PC-9 (cell line): Measurements from ENCODE around the gene SAMM50. TPM values are rescaled to one million over a fixed set of nuclear protein-coding genes. Genes with fewer than 3 reads are reported as not detected.
A peak's percentile ranks its signal among the peaks of the same experiment; 100 is the strongest.

Source experiments
- BruUV-seq: library from RNA; stranded (reverse); fragments of 400-500 nt; replicated peaks from 2 replicates; lab custom pipeline; 2021; lab: Mats Ljungman, UMichigan
- CTCF ChIA-PET: fragments of 300-600 bp; sonication (Branson Sonifier 250); formaldehyde crosslinking; loops from one replicate; lab custom pipeline; 2022; ENCODE audit warnings: antibody characterized with exemption; lab: Charles Lee
- POLR2A ChIA-PET: fragments of 300-600 bp; sonication (Branson Sonifier 250); formaldehyde crosslinking; loops from one replicate; lab custom pipeline; 2022; ENCODE audit warnings: antibody characterized with exemption; ENCODE audit not compliant: unreplicated experiment; lab: Charles Lee
- DNase-seq, 2 experiments: peaks; one replicate each; pipeline versions ENCODE4 v3.0.0 to v3.0.0-alpha.2; 2015 to 2022; ENCODE audit warnings: mixed read lengths in 1 of 2
- H2AFZ ChIP-seq: fragments of 200-600 bp; sonication (generic); 2 replicates; pipeline ENCODE4 v1.8.1; 2017; ENCODE audit warnings: antibody characterized with exemption
- H3F3A ChIP-seq: fragments of 200-600 bp; sonication (generic); 2 replicates; pipeline ENCODE4 v1.8.1; 2017; ENCODE audit warnings: antibody characterized with exemption, mild to moderate bottlenecking, low read depth; ENCODE audit not compliant: insufficient read depth
- H3K27ac ChIP-seq: fragments of 200-600 bp; sonication (generic); 2 replicates; pipeline ENCODE4 v1.6.1; 2016; ENCODE audit warnings: mixed run types
- H3K27me3 ChIP-seq: fragments of 200-600 bp; sonication (generic); 2 replicates; pipeline ENCODE4 v1.6.1; 2016; ENCODE audit warnings: low read depth, mixed run types; ENCODE audit not compliant: insufficient read depth
- H3K36me3 ChIP-seq: fragments of 200-600 bp; sonication (generic); 2 replicates; pipeline ENCODE4 v1.6.1; 2016; ENCODE audit warnings: low read depth, mixed run types
- H3K4me1 ChIP-seq: fragments of 200-600 bp; sonication (generic); replicated peaks from 2 replicates; pipeline ENCODE4 v1.6.1; 2016; ENCODE audit warnings: mixed run types; ENCODE audit not compliant: insufficient read depth
- H3K4me2 ChIP-seq: fragments of 200-600 bp; sonication (generic); 2 replicates; pipeline ENCODE4 v1.6.1; 2017; ENCODE audit warnings: mixed run types
- H3K4me3 ChIP-seq: fragments of 200-600 bp; sonication (generic); 2 replicates; pipeline ENCODE4 v1.6.1; 2016; ENCODE audit warnings: mixed run types
- H3K79me2 ChIP-seq: fragments of 200-600 bp; sonication (generic); 2 replicates; pipeline ENCODE4 v1.6.1; 2017; ENCODE audit warnings: low read depth, mixed run types
- H3K9me2 ChIP-seq: fragments of 200-600 bp; sonication (generic); 2 replicates; pipeline ENCODE4 v1.8.1; 2017; ENCODE audit warnings: mild to moderate bottlenecking; ENCODE audit not compliant: insufficient read depth
- H3K9me3 ChIP-seq: fragments of 200-600 bp; sonication (generic); 2 replicates; pipeline ENCODE4 v1.8.1; 2016; ENCODE audit warnings: low read depth; ENCODE audit not compliant: insufficient read depth
- H4K20me1 ChIP-seq: fragments of 200-600 bp; sonication (generic); 2 replicates; pipeline ENCODE4 v1.8.1; 2017; ENCODE audit not compliant: insufficient read depth
- EZH2 ChIP-seq: fragments of 200-600 bp; sonication (generic); IDR thresholded peaks from 2 replicates; pipeline ENCODE4 v1.8.0; 2017; ENCODE audit warnings: antibody characterized with exemption, low read depth
- intact Hi-C: fragments of 100-400 bp; cut with micrococcal nuclease; formaldehyde crosslinking; loops from one replicate; pipeline ENCODE4 v1.10.0; 2022; ENCODE audit not compliant: unreplicated experiment
- total RNA-seq: library from RNA; stranded (reverse); gene quantifications from 2 replicates; pipeline ENCODE4 v1.2.3, GENCODE V29; 2021
- TF ChIP-seq, protein P1 (sequence below): fragments of 200-600 bp; sonication (generic); conservative IDR thresholded peaks from 2 replicates; pipeline ENCODE4 v1.6.1; 2017; ENCODE audit warnings: mixed run types, antibody characterized with exemption, mild to moderate bottlenecking, moderate library complexity

Gene SAMM50
- total RNA-seq, 1 experiment from 2014 or later: 73.9 TPM

DNA sequence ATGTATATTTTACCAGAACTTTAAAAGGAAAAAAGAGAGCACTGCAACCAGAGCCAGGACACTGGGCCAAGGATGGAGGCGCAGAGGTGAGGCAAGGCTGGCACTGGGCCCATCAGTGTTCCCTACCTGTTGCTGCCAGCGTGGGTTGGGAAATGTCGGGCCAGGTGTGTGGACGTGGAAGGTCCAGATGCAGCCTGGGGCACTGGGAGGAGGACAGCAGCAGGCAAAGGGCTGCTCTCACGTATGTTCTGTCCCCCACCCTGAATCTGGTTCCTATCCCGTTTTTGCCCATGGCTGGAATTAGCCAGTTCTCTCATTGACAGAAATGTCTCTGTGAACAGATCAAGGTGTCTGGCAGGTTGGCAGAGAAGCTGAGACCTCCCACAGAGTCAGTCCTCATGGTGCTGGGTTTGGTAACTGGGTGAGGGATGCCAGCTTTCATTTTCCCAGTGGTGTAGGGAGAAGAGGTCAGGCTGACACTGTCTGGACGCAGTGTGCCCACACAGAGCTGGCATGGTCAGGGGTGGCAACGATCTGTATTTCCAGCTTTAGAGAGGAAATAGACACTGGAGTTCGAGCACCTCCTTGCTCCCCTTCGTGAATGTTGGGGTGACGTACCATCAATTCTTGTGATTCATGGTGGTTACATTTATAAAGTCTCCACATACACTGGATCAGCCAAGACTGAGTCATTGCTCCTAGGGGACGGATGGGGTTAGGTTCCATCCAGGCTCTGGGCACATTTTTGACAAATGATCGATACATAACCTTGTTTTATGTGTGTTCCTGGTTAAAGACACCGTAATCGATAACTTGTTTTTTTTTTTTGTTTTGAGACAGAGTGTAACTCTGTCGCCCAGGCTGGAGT lies 35.9 kb upstream of the SAMM50 start:
- H2AFZ ChIP-seq: no peak overlapping the region
- no TSS peak for BruUV-seq
- peaks cover 29% of the 10 kb centered on the region for H3F3A ChIP-seq
- POLR2A ChIA-PET: no interaction called here
- no peaks in the 10 kb centered on the region for H3K27me3 ChIP-seq
- H4K20me1 ChIP-seq: no peaks in the 10 kb centered on the region
- H3K79me2 ChIP-seq: no peaks in the 10 kb centered on the region
- no peak overlapping the region for H3K4me3 ChIP-seq
- H3K9me3 ChIP-seq: no peaks in the 10 kb centered on the region
- CTCF ChIA-PET: no interaction called here
- H3K4me1 ChIP-seq: peaks cover 48% of the 10 kb centered on the region
- intact Hi-C loops: no loop called here
- no peak overlapping the region for H3K27ac ChIP-seq
- no peak for TF ChIP-seq EZH2
- TF ChIP-seq, protein P1, sequence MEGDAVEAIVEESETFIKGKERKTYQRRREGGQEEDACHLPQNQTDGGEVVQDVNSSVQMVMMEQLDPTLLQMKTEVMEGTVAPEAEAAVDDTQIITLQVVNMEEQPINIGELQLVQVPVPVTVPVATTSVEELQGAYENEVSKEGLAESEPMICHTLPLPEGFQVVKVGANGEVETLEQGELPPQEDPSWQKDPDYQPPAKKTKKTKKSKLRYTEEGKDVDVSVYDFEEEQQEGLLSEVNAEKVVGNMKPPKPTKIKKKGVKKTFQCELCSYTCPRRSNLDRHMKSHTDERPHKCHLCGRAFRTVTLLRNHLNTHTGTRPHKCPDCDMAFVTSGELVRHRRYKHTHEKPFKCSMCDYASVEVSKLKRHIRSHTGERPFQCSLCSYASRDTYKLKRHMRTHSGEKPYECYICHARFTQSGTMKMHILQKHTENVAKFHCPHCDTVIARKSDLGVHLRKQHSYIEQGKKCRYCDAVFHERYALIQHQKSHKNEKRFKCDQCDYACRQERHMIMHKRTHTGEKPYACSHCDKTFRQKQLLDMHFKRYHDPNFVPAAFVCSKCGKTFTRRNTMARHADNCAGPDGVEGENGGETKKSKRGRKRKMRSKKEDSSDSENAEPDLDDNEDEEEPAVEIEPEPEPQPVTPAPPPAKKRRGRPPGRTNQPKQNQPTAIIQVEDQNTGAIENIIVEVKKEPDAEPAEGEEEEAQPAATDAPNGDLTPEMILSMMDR: no peak
- no peaks in the 10 kb centered on the region for H3K9me2 ChIP-seq
- H3K36me3 ChIP-seq: no peaks in the 10 kb centered on the region
- DNase-seq: no peak
- no peak overlapping the region for H3K4me2 ChIP-seq

DNA sequence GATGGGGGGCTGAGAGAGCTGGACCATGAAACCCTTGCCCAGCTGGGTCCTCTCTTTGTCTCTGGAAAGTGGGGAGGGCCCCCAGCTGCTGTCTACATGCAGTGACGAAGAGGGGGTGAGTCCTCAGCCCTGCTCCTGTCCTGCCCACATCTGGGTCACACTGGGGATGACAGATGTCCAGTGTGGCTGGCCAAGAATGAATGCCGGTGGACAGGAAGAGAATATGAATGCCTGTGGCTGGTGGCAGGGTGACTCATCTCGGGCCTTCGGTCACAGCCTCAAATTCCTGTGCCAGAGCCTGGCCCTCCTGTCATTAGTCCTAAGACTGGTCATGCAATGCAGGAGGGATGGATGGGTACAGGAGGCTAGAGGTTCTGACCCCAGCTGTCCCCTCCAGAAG lies 33.9 kb upstream of the SAMM50 start:
- H3K4me2 ChIP-seq: peak overlapping the region; percentile 91

DNA sequence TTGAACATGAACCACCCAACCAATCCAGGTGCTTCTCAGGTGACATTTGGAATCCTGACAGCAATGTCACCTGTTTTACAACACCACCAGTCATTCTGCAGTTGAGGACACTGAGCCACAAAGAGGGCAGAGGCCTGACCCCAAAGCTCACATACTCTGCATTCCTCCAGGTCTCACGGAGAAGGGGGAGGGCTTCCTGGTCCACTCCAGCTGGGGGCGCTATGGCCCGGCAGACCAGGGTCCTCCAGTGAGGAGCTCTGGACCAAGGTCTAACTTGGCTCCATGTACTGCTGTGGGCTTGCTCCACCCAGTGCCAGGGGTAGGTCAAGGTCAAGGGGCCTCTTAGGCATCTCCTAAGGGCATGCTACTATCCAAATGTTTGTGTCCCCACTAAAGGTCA lies 33.1 kb upstream of the SAMM50 start:
- Histone ChIP-seq H4K20me1 (no peaks in the 10 kb centered on the region), H3F3A (peaks cover 44% of the 10 kb centered on the region), H3K9me3 (no peaks in the 10 kb centered on the region), H3K9me2 (no peaks in the 10 kb centered on the region), H3K27ac (peak overlapping the region; percentile 33; the same call in 1 of the 2 replicates), H3K79me2 (peaks cover 7% of the 10 kb centered on the region; the same call in 1 of the 2 replicates), H3K27me3 (no peaks in the 10 kb centered on the region), H2AFZ (no peak overlapping the region), H3K36me3 (no peaks in the 10 kb centered on the region), H3K4me1 (peaks cover 47% of the 10 kb centered on the region), H3K4me3 (no peak overlapping the region), H3K4me2 (peak overlapping the region; percentile 91)
- POLR2A ChIA-PET: interaction anchor here (0.6 to 0.9 kb wide), 2 partner anchors 11 to 33 kb away, joined by 3 to 7 read pairs; no protein-coding TSS in a partner anchor
- BruUV-seq: no TSS peak
- CTCF ChIA-PET: no interaction called here
- peak; percentile 39 to 76 for DNase-seq
- TF ChIP-seq, protein P1: peak; percentile 39; the same call in 1 of the 2 replicates
- TF ChIP-seq EZH2: no peak
- intact Hi-C loops: no loop called here

More for the DNA sequence above, 33.9 kb upstream of the SAMM50 start:
- no peaks in the 10 kb centered on the region for H3K9me2 ChIP-seq
- peaks cover 7% of the 10 kb centered on the region; the same call in 1 of the 2 replicates for H3K79me2 ChIP-seq
- BruUV-seq: no TSS peak
- H3K9me3 ChIP-seq: no peaks in the 10 kb centered on the region
- H3K4me3 ChIP-seq: no peak overlapping the region
- H3K27me3 ChIP-seq: no peaks in the 10 kb centered on the region
- H3F3A ChIP-seq: peaks cover 43% of the 10 kb centered on the region
- no peaks in the 10 kb centered on the region for H3K36me3 ChIP-seq
- peaks cover 49% of the 10 kb centered on the region for H3K4me1 ChIP-seq
- no peaks in the 10 kb centered on the region for H4K20me1 ChIP-seq
- CTCF ChIA-PET: no interaction called here
- TF ChIP-seq EZH2: no peak
- TF ChIP-seq, protein P1: no peak
- H2AFZ ChIP-seq: no peak overlapping the region
- POLR2A ChIA-PET: interaction anchor here (0.6 to 0.9 kb wide), 2 partner anchors 12 to 32 kb away, joined by 3 to 7 read pairs; no protein-coding TSS in a partner anchor
- intact Hi-C loops: loop anchor here (2.0 kb wide), 1 partner anchor 19 kb away; no protein-coding TSS in a partner anchor
- peak overlapping the region; percentile 33 for H3K27ac ChIP-seq
- peak; percentile 86 to 94 for DNase-seq
